RWPE2 (cell line): Measurements from ENCODE around the gene EXOSC2.

ENCODE experiments used
- ATAC-seq: fragments of 200-7000 bp; cut with Tn5 transposase; 3 replicates; pipeline ENCODE4 v1.9.1; 2021; ENCODE audit warnings: low read depth
- DNase-seq: peaks from one replicate; pipeline ENCODE4 v3.0.0-alpha.2; 2020; ENCODE audit warnings: low spot score
- H3K27ac ChIP-seq: fragments of 450-650 bp; 2 replicates; pipeline ENCODE4 v1.5.1; 2017; ENCODE audit warnings: mild to moderate bottlenecking; ENCODE audit not compliant: poor library complexity, severe bottlenecking
- H3K27me3 ChIP-seq: fragments of 250-450 bp; sonication (Bioruptor Pico); 2 replicates; pipeline ENCODE4 v1.5.1; 2021; ENCODE audit warnings: mild to moderate bottlenecking, moderate library complexity; ENCODE audit not compliant: insufficient read depth, poor library complexity, severe bottlenecking
- H3K36me3 ChIP-seq: fragments of 250-450 bp; sonication (Bioruptor Pico); 2 replicates; pipeline ENCODE4 v1.5.1; 2020; ENCODE audit warnings: low read depth, mild to moderate bottlenecking, moderate library complexity
- H3K4me1 ChIP-seq: fragments of 250-450 bp; sonication (Bioruptor Pico); 2 replicates; pipeline ENCODE4 v1.5.1; 2021; ENCODE audit warnings: mild to moderate bottlenecking, moderate library complexity; ENCODE audit not compliant: insufficient read depth, poor library complexity, severe bottlenecking
- H3K4me3 ChIP-seq: fragments of 250-450 bp; sonication (Bioruptor Pico); 2 replicates; pipeline ENCODE4 v1.5.1; 2021; ENCODE audit warnings: mild to moderate bottlenecking, moderate library complexity; ENCODE audit not compliant: severe bottlenecking
- H3K9me3 ChIP-seq: fragments of 250-450 bp; sonication (Bioruptor Pico); 2 replicates; pipeline ENCODE4 v1.5.1; 2021; ENCODE audit warnings: mild to moderate bottlenecking, moderate library complexity; ENCODE audit not compliant: severe bottlenecking
- CTCF ChIP-seq: fragments of 450-650 bp; IDR thresholded peaks from one replicate; pipeline ENCODE4 v1.5.1; 2017; ENCODE audit warnings: mild to moderate bottlenecking, moderate library complexity; ENCODE audit not compliant: poor library complexity, severe bottlenecking

The EXOSC2 gene

GRCh38 chr9:130658893-130659698 is 34.5 kb upstream of the EXOSC2 start:
- Histone ChIP-seq H3K27ac (no peak overlapping the region), H3K9me3 (peaks cover 5% of the 10 kb centered on the region), H3K36me3 (no peaks in the 10 kb centered on the region), H3K27me3 (peaks cover 88% of the 10 kb centered on the region), H3K4me3 (no peak overlapping the region), H3K4me1 (no peaks in the 10 kb centered on the region)
- DNase-seq, result peak; percentile 51
- TF ChIP-seq CTCF, result no peak
- ATAC-seq, result no peak

- ATAC-seq (no peak), DNase-seq (no peak)
- no peaks in the 10 kb centered on the region for H3K36me3 ChIP-seq
- H3K4me1 ChIP-seq, result no peaks in the 10 kb centered on the region
- peaks cover 5% of the 10 kb centered on the region for H3K9me3 ChIP-seq
- no peak overlapping the region for H3K4me3 ChIP-seq
- TF ChIP-seq CTCF, result no peak
- peaks cover 94% of the 10 kb centered on the region for H3K27me3 ChIP-seq
- no peak overlapping the region for H3K27ac ChIP-seq
Observed at GRCh38 chr9:130659699-130660248, 33.8 kb upstream of the EXOSC2 start.

- peaks cover 97% of the 10 kb centered on the region for H3K27me3 ChIP-seq
- TF ChIP-seq CTCF, result no peak
- peaks cover 5% of the 10 kb centered on the region for H3K9me3 ChIP-seq
- H3K4me3 ChIP-seq, result peak overlapping the region; percentile 8
- no peak for ATAC-seq
- DNase-seq, result no peak
- no peaks in the 10 kb centered on the region for H3K36me3 ChIP-seq
- H3K27ac ChIP-seq, result no peak overlapping the region
- no peaks in the 10 kb centered on the region for H3K4me1 ChIP-seq
Observed at GRCh38 chr9:130660326-130660682, 33.3 kb upstream of the EXOSC2 start.

GRCh38 chr9:130660683-130661450 is 32.7 kb upstream of the EXOSC2 start:
- no peaks in the 10 kb centered on the region for H3K4me1 ChIP-seq
- TF ChIP-seq CTCF, result no peak
- ATAC-seq, result peak; percentile 18; the same call in 2 of the 3 replicates
- H3K4me3 ChIP-seq, result peak overlapping the region; percentile 8
- H3K9me3 ChIP-seq, result peaks cover 5% of the 10 kb centered on the region
- no peak overlapping the region for H3K27ac ChIP-seq
- H3K36me3 ChIP-seq, result no peaks in the 10 kb centered on the region
- peaks cover 98% of the 10 kb centered on the region for H3K27me3 ChIP-seq
- peak; percentile 46 for DNase-seq
